ENCODE measurements around the gene MPHOSPH9. TPM values are rescaled to one million over a fixed set of nuclear protein-coding genes. Genes with fewer than 3 reads are reported as not detected.

MPHOSPH9 gene
- total RNA-seq: 43.2 and 63.0 TPM in 2 replicates

GRCh38 chr12:123232807-123233504, at the start of gene MPHOSPH9, which contains the start of gene MTRFR:
Gene MPHOSPH9 (minus strand): TSS chr12:123233141. CDS start chr12:123230364, 2,777 bp downstream.
Gene MTRFR (plus strand): TSS chr12:123233436. CDS start chr12:123253675, 20,239 bp downstream.
- DNase-seq: peak; percentile 100

DNA sequence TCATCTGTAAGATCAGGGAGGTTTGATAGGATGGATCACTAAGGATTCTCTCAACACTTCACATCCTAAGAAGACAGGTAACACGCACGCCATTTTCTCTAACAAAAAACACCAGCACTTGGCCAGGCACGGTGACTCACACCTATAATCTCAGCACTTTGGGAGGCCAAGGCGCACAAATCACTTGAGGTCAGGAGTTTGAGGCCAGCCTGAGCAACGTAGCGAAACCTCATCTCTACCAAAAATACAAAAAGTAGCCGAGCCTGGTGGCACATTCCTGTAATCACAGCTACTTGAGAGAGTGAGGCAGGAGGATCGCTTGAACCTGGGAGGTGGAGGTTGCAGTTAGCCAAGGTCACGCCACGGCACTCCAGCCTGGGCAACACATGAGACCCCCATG, 49.2 kb upstream of the MPHOSPH9 start:
- DNase-seq: no peak

DNA sequence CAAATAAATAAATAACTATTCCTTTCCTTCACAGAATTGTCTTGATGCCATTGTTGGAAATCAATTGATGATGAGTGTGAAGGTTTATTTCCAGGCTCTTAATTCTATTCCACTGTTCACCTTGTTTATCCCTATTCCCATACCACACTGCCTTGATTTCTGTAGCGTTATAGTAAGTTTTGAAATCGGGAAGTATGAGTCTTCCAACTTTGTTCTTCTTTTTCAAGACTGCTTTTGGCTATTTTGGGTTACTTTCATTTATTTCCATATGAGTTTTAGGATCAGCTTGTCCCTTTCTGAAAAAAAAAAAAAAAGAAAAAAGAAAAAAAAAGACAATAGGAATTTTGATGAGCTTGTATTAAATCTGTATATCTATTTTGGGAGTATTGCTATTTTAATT, 48.0 kb upstream of the MPHOSPH9 start:
- no peak for DNase-seq

- peak; percentile 91 for DNase-seq
These were observed 45.2 kb upstream of the MPHOSPH9 start for GRCh38 chr12:123278101-123278627.

DNA sequence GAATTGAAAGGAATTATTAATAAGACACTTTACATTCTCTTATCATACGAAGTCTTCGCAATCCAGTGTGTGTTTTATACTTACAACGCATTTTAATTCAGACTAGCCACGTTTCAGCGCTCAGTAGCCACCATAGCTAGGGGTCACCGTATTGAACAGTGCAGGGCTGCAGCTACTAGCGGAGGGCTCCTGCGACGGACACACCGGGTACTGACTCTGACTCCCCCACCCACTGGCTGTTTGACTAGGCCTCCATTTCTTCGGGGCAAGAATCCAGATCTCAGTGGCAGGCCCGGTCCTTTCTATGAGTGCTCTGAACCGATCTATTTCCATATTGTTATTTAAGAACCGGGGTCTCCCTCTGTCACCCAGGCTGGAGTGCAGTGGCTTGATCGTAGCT, 40.2 kb upstream of the MPHOSPH9 start:
- no peak for DNase-seq

- DNase-seq: peak; percentile 77
These were observed 38.2 kb upstream of the MPHOSPH9 start for GRCh38 chr12:123271001-123271668.

GRCh38 chr12:123270214-123271000, 37.5 kb upstream of the MPHOSPH9 start:
- DNase-seq: peak; percentile 31

GRCh38 chr12:123269896-123270213, 36.9 kb upstream of the MPHOSPH9 start:
- DNase-seq: no peak

DNA sequence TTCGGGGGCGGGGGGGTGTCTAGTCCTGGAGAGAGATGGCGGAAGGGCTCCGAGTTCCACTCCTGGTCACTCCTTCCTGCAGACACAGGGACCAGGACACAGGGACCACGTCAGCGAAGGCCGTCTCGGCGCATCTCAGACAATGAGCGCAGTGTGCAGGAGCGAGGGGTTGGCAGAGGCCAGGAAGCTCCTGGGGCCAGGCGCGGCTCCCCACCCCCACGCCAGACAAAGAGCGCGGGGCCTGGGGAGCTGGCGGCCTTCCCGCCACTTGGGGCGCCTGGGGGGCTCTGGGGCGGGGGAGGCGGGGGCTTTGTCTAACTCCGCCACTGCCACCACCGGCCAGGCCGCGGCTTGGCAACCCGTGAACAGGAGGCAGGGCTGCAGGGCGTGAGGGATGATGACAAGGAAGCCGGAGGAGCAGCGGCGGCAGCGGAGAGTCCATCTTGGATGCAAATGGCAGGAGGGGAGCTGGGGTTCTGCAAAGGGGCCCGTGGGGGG, 36.5 kb upstream of the MPHOSPH9 start:
- DNase-seq: peak; percentile 76

DNA sequence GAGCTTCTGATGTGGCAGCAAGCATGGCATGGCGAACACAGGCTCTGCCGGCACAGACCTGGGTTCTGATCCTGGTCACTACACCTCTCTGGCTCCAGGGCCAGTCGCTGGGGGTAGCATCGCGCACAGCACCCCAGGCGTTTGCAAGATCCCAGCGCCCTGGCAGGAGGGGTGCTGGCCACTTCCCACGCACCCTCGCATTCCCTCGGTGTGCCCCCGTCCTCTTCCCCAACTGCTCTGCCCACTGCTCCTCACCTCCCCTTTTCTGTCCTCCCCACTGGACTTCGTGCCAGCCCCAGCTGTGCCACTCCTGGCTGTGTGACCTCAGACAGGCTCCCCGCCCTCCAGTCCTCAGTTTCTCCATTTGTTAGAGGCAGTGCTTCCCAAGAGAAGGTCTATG, 35.9 kb upstream of the MPHOSPH9 start:
- no peak for DNase-seq

DNA sequence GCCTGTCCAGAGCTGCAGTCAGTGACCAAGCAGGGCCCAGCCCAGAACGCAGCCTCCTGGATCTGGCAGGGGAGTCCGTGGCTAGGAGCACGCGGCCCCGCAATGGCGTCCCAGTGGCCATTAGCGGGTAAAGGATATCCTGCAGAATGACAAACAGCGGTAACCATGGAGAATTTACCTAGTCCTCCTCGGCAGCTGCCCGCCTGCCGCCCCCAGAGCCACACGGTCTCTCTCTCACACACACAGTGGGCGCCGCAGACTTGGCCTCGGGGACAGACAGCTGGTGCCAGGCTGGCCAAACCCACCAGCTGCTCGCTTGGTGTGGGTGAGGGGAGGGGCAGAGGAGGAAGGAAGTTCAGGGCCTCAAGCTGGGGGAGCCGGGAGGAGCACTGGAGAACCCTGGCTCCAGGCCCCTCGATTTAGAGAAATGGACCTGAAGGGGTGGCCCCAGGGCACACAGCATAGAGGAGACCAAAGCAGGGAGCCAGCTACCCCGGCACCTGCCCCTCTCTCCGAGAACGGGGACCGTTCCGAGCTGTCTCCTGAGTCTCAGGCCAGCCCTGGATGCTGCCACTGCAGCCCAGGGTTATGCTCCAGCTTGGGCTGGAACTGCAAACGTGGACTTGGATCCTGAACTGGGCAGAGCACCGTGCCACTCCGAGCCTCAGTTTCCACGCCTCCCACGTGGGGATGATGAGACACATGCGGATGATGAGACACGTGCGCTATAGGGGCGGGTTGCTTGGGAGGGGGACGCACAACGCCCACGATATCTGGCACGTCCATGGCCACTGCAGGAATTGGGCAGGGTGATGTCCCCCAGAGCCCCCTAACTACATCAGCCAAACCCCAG, 35.3 kb upstream of the MPHOSPH9 start:
- peak; percentile 62 for DNase-seq

DNA sequence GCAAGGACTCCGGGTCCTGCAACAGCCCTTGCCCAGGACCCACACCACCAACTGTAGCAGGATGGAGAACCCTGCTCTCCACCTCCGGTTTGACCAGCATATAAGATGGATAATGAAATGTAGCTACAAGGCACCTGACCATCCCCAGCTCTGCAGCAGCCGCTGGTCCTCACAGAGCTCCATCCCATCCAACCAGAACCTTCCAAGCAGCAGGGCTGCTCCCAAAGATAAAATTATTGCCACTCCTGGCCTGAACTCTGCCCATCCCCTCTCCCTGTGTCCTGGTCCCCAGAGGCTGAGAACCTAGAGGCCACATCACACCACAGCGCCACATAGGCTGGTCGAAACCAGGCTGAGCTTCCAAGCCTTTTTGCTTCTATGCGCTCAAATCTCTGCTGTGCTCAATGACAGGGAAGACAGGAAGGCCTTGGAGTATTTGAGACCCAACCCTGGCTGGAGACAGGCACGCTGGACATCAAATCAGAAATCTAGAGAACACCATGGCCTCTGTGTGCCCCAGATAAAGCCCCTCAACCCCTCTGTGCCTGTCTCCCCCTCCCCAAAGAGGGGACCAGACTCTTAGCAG, 34.5 kb upstream of the MPHOSPH9 start:
- DNase-seq: no peak

DNA sequence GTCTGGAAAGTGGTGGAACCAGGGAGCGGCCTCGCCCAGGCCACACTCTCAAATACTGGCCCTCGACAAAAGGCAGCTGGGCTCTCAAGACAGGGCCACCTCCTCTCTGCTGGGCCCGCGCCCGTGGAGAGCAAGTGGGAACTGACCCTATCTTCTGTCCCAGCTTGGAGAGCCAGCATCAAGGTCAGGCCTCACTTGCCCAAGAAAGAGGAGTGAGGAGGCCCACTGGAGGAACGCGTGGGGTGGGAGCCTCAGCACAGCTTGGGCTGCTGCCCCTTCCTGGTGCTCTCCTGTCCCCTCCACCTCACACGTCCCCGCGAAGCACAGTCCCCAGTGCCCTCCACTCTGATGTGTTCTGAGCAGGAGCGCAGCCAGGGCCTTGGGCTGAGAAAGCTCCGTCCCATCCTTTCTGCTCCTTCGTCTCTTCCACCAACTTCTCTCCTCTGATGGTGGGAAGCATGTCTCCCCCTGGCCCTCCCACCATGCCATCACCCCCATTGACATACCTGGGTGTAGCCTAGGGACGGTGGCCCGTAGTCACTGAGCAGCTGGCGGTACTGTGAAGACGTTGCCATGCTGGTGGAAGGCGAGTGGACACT, 33.8 kb upstream of the MPHOSPH9 start:
- no peak for DNase-seq

GRCh38 chr12:123265851-123266678, 33.1 kb upstream of the MPHOSPH9 start:
- no peak for DNase-seq

DNA sequence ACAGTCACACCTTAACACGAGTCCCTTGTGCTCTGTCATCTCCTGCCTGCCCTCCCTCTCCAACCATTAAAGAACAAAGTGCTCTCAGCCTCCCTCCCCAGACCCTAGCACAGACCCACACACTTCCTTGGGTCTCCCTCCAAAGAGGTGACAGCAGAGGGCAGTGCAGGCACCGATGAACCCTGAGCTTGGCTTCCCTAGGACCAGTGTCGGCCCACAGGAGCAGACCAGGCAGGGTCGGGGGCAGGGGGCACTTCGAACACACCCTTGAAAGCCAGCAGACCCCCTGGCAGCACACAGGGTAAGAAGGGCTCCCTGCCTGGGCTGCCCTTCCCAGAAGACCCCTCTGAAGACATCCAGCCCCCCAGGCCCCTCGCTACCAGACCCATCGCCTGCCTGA, 31.7 kb upstream of the MPHOSPH9 start:
- DNase-seq: peak; percentile 40

DNA sequence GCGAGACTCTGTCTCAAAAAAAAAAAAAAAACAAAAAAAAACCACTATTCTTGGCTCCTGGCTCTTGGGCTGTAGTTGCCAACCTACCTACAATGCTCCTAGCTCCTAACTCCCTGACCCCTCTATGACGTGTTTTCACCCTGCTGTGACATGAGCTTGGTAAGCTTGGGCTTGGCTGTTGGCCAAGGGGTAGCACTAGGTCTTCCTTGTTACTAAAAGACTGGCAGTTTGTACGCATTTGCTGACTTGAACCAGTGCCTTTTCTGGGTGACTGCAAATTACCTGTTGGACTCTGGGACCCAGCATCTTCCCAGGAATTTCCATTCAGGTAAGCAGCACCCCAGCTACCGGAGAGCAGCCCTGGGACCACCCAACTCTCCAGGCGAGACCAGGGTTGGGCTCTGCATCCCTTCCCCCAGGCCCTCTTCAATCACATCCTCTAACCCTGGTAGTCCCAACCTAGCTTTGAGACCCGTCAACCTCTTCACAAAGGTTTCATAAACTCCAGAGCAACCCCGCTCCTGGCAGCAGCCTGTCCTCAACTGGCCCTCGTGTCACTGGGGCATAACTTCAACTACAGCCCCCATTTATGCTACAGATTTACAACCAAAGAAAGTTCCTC, 30.4 kb upstream of the MPHOSPH9 start:
- no peak for DNase-seq

DNA sequence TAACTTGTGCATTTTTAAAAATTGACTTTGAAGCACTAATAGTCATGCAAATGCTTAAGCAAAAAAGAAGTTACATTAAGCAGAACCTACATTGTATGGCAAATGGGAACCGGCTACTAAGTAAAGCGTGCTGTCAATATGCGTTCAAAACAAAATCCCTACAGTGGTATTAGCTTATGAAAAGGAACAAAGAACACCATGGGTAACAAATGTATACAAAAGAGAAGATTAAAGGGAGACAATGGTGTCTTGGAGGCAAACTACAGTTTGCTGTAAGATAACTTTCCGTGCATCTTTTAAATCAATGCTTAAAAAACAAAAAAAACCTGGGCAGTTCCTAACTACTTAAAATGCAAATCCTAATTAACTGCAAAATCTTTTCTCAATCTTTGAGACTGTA, 28.3 kb upstream of the MPHOSPH9 start:
- DNase-seq: no peak

DNA sequence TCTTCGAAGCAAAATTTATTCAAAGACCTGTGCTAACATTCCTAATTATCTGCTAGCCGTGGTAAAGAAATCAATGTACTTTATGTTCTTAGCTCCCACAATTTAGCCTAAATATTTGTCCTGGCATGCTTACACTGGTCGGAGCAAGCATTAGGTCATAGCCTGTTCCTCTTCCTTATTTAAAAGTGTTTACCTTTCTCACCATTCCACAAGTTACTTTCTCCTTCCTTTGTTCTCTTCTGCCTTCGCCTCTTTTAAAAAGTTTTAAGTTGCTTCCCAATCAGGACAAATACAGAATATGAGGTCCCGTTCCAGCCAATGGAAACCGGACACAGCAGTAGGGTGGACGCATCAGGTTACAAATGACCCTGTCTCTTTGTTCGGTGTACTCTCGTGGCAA, 27.1 kb upstream of the MPHOSPH9 start:
- no peak for DNase-seq

DNA sequence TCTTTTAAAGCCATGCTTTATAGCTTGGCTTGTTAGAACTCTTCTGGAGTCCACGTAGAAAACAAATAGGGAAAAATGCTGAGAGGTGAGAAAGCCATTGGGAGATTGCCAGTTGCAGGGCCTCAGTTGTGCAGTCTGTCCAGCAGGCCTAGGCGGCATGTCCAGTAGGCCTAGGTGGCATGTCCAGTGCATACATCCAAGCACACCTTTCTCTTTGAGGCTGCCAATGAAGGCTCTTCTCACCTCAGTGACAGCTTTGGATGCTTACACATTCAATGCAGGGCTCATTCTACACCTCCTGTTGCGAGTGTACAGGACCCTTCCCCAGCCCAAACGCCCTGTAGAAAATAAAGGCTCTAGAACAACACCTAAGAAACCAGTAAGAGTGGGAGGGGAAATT, 25.7 kb upstream of the MPHOSPH9 start:
- DNase-seq: no peak

All from dermis blood vessel endothelial cell (primary cell).